SK-N-SH (cell line): Measurements from ENCODE around the gene FOXP1. TPM values are rescaled to one million over a fixed set of nuclear protein-coding genes. Genes with fewer than 3 reads are reported as not detected.

Source experiments
- CTCF ChIA-PET: fragments of 300-600, 350-600 bp; formaldehyde crosslinking; extraction: SDS; loops from one replicate; lab custom pipeline; 2021; lab: Yijun Ruan, JAX
- POLR2A ChIA-PET: fragments of 350-600 bp; sonication (Branson Sonifier 250); formaldehyde crosslinking; extraction: SDS; loops from one replicate; lab custom pipeline; 2020; ENCODE audit warnings: antibody characterized with exemption, inconsistent platforms; lab: Yijun Ruan, JAX
- DNase-seq: peaks from one replicate; pipeline ENCODE4 v3.0.0; 2012
- H2AFZ ChIP-seq: fragments of 200-600 bp; sonication (generic); 2 replicates; pipeline ENCODE4 v1.8.1; 2016; ENCODE audit warnings: antibody characterized with exemption, mild to moderate bottlenecking, low read depth
- H3F3A ChIP-seq: fragments of 200-600 bp; sonication (generic); replicated peaks from 2 replicates; pipeline ENCODE3; 2016; ENCODE audit warnings: antibody characterized with exemption, mild to moderate bottlenecking; ENCODE audit not compliant: insufficient read depth
- H3K27ac ChIP-seq, 2 experiments: fragments of 200-500 bp in 1 of 2; fragments of 200-600 bp in 1 of 2; sonication (Bioruptor generic) in 1 of 2; sonication (generic), shearing (Covaris generic) in 1 of 2; 2 replicates each; pipeline versions ENCODE4 v1.5.1 to v1.6.1; 2014 to 2016; ENCODE audit warnings: low read depth in 2 of 2, inconsistent platforms in 1 of 2, low read length in 1 of 2, mild to moderate bottlenecking in 1 of 2, mixed read lengths in 1 of 2
- H3K27me3 ChIP-seq: fragments of 200-600 bp; sonication (generic), shearing (Covaris generic); 2 replicates; pipeline ENCODE4 v1.6.1; 2016; ENCODE audit warnings: mixed run types; ENCODE audit not compliant: insufficient read depth
- H3K36me3 ChIP-seq, 2 experiments: fragments of 200-500 bp in 1 of 2; fragments of 200-600 bp in 1 of 2; sonication (Bioruptor generic) in 1 of 2; sonication (generic) in 1 of 2; replicated peaks in 1 of 2; 2 replicates each; pipeline versions ENCODE3 to v1.5.1; 2014 to 2016; ENCODE audit warnings: low read length in 1 of 2, mild to moderate bottlenecking in 1 of 2; ENCODE audit not compliant: insufficient read depth in 2 of 2, control insufficient read depth in 1 of 2
- H3K4me1 ChIP-seq, 2 experiments: fragments of 200-500 bp in 1 of 2; fragments of 200-600 bp in 1 of 2; sonication (Bioruptor generic) in 1 of 2; sonication (generic), shearing (Covaris generic) in 1 of 2; 2 replicates each; pipeline versions ENCODE4 v1.5.1 to v1.6.1; 2014 to 2016; ENCODE audit warnings: low read depth in 1 of 2, low read length in 1 of 2, mixed run types in 1 of 2; ENCODE audit not compliant: insufficient read depth in 2 of 2, control insufficient read depth in 1 of 2
- H3K4me2 ChIP-seq: fragments of 200-600 bp; sonication (generic), shearing (Covaris generic); 2 replicates; pipeline ENCODE4 v1.6.1; 2017; ENCODE audit warnings: mixed run types
- H3K4me3 ChIP-seq, 2 experiments: fragments of 200-500 bp in 1 of 2; fragments of 200-600 bp in 1 of 2; sonication (Bioruptor generic) in 1 of 2; sonication (generic), shearing (Covaris generic) in 1 of 2; 2 replicates each; pipeline versions ENCODE4 v1.5.1 to v1.8.1; 2014 to 2016; ENCODE audit warnings: low read depth in 2 of 2, inconsistent platforms in 1 of 2, low read length in 1 of 2, mild to moderate bottlenecking in 1 of 2, mixed read lengths in 1 of 2, moderate library complexity in 1 of 2
- H3K79me2 ChIP-seq: fragments of 200-600 bp; sonication (generic); 2 replicates; pipeline ENCODE4 v1.8.1; 2017; ENCODE audit warnings: mild to moderate bottlenecking; ENCODE audit not compliant: insufficient read depth
- H3K9ac ChIP-seq: fragments of 200-600 bp; sonication (generic); 2 replicates; pipeline ENCODE4 v1.6.1; 2017; ENCODE audit warnings: mixed run types
- H3K9me2 ChIP-seq: fragments of 200-600 bp; sonication (generic); 2 replicates; pipeline ENCODE4 v1.6.1; 2017; ENCODE audit warnings: mixed run types
- H3K9me3 ChIP-seq: fragments of 200-600 bp; sonication (generic); 2 replicates; pipeline ENCODE4 v1.6.1; 2017; ENCODE audit warnings: mixed run types, mild to moderate bottlenecking, moderate library complexity
- H4K20me1 ChIP-seq: fragments of 200-600 bp; sonication (generic); 2 replicates; pipeline ENCODE4 v1.6.1; 2017; ENCODE audit warnings: mild to moderate bottlenecking, mixed run types; ENCODE audit not compliant: insufficient read depth
- CHD2 ChIP-seq: fragments of 150-350 bp; IDR thresholded peaks from 2 replicates; pipeline ENCODE4 v1.6.1; 2018; ENCODE audit warnings: low read length; ENCODE audit not compliant: partially characterized antibody
- EZH2phosphoT487 ChIP-seq: fragments of 200-600 bp; sonication (generic); IDR thresholded peaks from 2 replicates; pipeline ENCODE4 v1.6.1; 2017; ENCODE audit warnings: low read depth, mixed run types, mild to moderate bottlenecking, antibody characterized with exemption, moderate library complexity, borderline replicate concordance
- FOSL2 ChIP-seq: IDR thresholded peaks from 2 replicates; pipeline ENCODE4 v1.4.0; 2012; ENCODE audit warnings: low read depth, mild to moderate bottlenecking, moderate library complexity, borderline replicate concordance
- FOXM1 ChIP-seq: IDR thresholded peaks from 2 replicates; pipeline ENCODE4 v1.4.0; 2012; ENCODE audit warnings: low read depth, mild to moderate bottlenecking
- GATA2 ChIP-seq: sonication (generic); formaldehyde crosslinking; IDR thresholded peaks from 2 replicates; pipeline ENCODE4 v1.5.0; 2020; ENCODE audit warnings: mild to moderate bottlenecking, missing genetic modification reagents
- IRF3 ChIP-seq: fragments of 150-350 bp; IDR thresholded peaks from 2 replicates; pipeline ENCODE4 v1.6.1; 2016; ENCODE audit warnings: mild to moderate bottlenecking, low read depth, low read length
- NRF1 ChIP-seq: IDR thresholded peaks from 2 replicates; pipeline ENCODE4 v1.6.1; 2012; ENCODE audit warnings: low read depth, mild to moderate bottlenecking, low read length
- POLR2AphosphoS5 ChIP-seq: IDR thresholded peaks from 2 replicates; pipeline ENCODE4 v1.6.1; 2012; ENCODE audit warnings: low read depth, low read length
- RXRA ChIP-seq: IDR thresholded peaks from 2 replicates; pipeline ENCODE4 v1.4.0; 2012; ENCODE audit warnings: low read depth, mild to moderate bottlenecking, borderline replicate concordance
- YY1 ChIP-seq: IDR thresholded peaks from 2 replicates; pipeline ENCODE4 v1.4.0; 2012; ENCODE audit warnings: low read depth, mild to moderate bottlenecking
- WGBS: methylation state at CpG from one replicate; pipeline ENCODE4 v1.1.6; 2017; ENCODE audit warnings: low lambda C conversion rate; 5-methylcytosine and 5-hydroxymethylcytosine counted together
- polyA plus RNA-seq, 3 experiments: library from polyadenylated mRNA; depleted of rRNA; stranded (reverse); fragments of >200 nt; gene quantifications; 2 replicates each; pipeline ENCODE4 v1.2.3, GENCODE V29; 2012
- TF ChIP-seq, protein P1 (sequence below): IDR thresholded peaks from 2 replicates; pipeline ENCODE4 v1.4.0; 2012; ENCODE audit warnings: low read depth
- TF ChIP-seq, protein P2 (sequence below): IDR thresholded peaks from 2 replicates; pipeline ENCODE4 v1.6.1; 2012; ENCODE audit warnings: mild to moderate bottlenecking, low read depth, low read length, moderate library complexity
- TF ChIP-seq, protein P3 (sequence below): fragments of 150-350 bp; IDR thresholded peaks from 2 replicates; pipeline ENCODE4 v1.6.1; 2017; ENCODE audit warnings: antibody characterized with exemption, low read length, low read depth, borderline replicate concordance

Gene FOXP1
- polyA plus RNA-seq, 1 of the 3 experiments (the other 2 are of a cell fraction), result 8.8 TPM

DNA sequence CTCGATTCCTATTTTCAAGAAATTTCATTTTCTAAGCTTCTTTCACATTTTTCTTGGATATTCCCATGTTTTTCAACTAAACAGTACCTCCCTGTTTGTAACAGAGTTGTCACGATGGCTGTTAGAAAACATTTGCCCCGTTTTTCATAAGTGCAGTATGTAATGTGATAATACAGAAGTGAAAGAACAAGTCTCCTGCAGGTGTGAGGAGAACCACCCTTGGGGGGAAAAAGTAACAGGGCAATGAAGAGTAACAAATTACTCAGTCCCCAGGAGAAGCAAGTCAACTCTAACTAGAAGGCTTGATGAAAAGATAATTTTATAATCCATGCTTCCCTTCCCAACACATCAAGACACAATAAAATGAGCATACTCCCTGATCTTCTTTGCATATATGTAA lies 493.3 kb downstream of the FOXP1 start:
- H4K20me1 ChIP-seq, result no peaks in the 10 kb centered on the region
- 79% methylated on average over 3 of the region's 3 CpGs for WGBS
- CTCF ChIA-PET, result interaction anchor here (1.6 kb wide), 1 partner anchor 9 kb away, joined by 4 read pairs; no protein-coding TSS in a partner anchor

More for the DNA sequence above, 493.3 kb downstream of the FOXP1 start:
- H2AFZ ChIP-seq, result no peak overlapping the region
- POLR2A ChIA-PET, result no interaction called here
- H3K9me2 ChIP-seq, result no peaks in the 10 kb centered on the region
- H3K36me3 ChIP-seq, result peaks cover 0 to 12% of the 10 kb centered on the region in 2 experiments
- H3K9me3 ChIP-seq, result no peaks in the 10 kb centered on the region
- H3K4me1 ChIP-seq, result peaks cover 0 to 2% of the 10 kb centered on the region in 2 experiments; a peak in 1 of 4 replicates
- TF ChIP-seq EZH2phosphoT487 (no peak), RXRA (no peak), FOSL2 (no peak), YY1 (no peak), GATA2 (no peak), CHD2 (no peak), FOXM1 (no peak), NRF1 (no peak), POLR2AphosphoS5 (no peak), IRF3 (no peak)
- TF ChIP-seq, protein P1, sequence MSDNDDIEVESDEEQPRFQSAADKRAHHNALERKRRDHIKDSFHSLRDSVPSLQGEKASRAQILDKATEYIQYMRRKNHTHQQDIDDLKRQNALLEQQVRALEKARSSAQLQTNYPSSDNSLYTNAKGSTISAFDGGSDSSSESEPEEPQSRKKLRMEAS, result no peak
- TF ChIP-seq, protein P2, sequence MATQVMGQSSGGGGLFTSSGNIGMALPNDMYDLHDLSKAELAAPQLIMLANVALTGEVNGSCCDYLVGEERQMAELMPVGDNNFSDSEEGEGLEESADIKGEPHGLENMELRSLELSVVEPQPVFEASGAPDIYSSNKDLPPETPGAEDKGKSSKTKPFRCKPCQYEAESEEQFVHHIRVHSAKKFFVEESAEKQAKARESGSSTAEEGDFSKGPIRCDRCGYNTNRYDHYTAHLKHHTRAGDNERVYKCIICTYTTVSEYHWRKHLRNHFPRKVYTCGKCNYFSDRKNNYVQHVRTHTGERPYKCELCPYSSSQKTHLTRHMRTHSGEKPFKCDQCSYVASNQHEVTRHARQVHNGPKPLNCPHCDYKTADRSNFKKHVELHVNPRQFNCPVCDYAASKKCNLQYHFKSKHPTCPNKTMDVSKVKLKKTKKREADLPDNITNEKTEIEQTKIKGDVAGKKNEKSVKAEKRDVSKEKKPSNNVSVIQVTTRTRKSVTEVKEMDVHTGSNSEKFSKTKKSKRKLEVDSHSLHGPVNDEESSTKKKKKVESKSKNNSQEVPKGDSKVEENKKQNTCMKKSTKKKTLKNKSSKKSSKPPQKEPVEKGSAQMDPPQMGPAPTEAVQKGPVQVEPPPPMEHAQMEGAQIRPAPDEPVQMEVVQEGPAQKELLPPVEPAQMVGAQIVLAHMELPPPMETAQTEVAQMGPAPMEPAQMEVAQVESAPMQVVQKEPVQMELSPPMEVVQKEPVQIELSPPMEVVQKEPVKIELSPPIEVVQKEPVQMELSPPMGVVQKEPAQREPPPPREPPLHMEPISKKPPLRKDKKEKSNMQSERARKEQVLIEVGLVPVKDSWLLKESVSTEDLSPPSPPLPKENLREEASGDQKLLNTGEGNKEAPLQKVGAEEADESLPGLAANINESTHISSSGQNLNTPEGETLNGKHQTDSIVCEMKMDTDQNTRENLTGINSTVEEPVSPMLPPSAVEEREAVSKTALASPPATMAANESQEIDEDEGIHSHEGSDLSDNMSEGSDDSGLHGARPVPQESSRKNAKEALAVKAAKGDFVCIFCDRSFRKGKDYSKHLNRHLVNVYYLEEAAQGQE, result no peak
- TF ChIP-seq, protein P3, sequence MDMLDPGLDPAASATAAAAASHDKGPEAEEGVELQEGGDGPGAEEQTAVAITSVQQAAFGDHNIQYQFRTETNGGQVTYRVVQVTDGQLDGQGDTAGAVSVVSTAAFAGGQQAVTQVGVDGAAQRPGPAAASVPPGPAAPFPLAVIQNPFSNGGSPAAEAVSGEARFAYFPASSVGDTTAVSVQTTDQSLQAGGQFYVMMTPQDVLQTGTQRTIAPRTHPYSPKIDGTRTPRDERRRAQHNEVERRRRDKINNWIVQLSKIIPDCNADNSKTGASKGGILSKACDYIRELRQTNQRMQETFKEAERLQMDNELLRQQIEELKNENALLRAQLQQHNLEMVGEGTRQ, result no peak
- no peak overlapping the region for H3K4me3 ChIP-seq
- no peak overlapping the region for H3K27ac ChIP-seq
- no peaks in the 10 kb centered on the region for H3F3A ChIP-seq
- no peak overlapping the region for H3K4me2 ChIP-seq
- DNase-seq, result no peak
- H3K79me2 ChIP-seq, result peaks cover 24% of the 10 kb centered on the region; the same call in 1 of the 2 replicates
- H3K27me3 ChIP-seq, result no peaks in the 10 kb centered on the region
- no peak overlapping the region for H3K9ac ChIP-seq
